ENCODE data around the gene ASB10.
A peak's percentile ranks its signal among the peaks of the same experiment; 100 is the strongest.

Gene ASB10

GRCh38 chr7:151185762-151186639 lies 1.0 kb downstream of the ASB10 start:
- DNase-seq, result no peak

- no peak for DNase-seq
These were observed 6.0 kb downstream of the ASB10 start for GRCh38 chr7:151181011-151181431.

- no peak for DNase-seq
These were observed 7.1 kb downstream of the ASB10 start for GRCh38 chr7:151179946-151180345.

GRCh38 chr7:151179287-151179860 lies 7.7 kb downstream of the ASB10 start:
- DNase-seq, result peak; percentile 29

GRCh38 chr7:151178831-151179230 lies 8.2 kb downstream of the ASB10 start:
- DNase-seq, result no peak

GRCh38 chr7:151178236-151178635 lies 8.8 kb downstream of the ASB10 start:
- no peak for DNase-seq

- DNase-seq, result no peak
These were observed 9.7 kb downstream of the ASB10 start for GRCh38 chr7:151177310-151177709.

GRCh38 chr7:151176401-151176800 lies 10.6 kb downstream of the ASB10 start:
- no peak for DNase-seq

GRCh38 chr7:151175793-151176311 lies 11.2 kb downstream of the ASB10 start:
- no peak for DNase-seq

GRCh38 chr7:151175047-151175792 lies 11.8 kb downstream of the ASB10 start:
- DNase-seq, result no peak

- DNase-seq, result no peak
These were observed 12.6 kb downstream of the ASB10 start for GRCh38 chr7:151174246-151175046.

GRCh38 chr7:151173386-151174245 lies 13.4 kb downstream of the ASB10 start:
- no peak for DNase-seq

- peak; percentile 65 for DNase-seq
These were observed 14.5 kb downstream of the ASB10 start for GRCh38 chr7:151172273-151173141.

- DNase-seq, result no peak
These were observed 18.3 kb downstream of the ASB10 start for GRCh38 chr7:151168787-151169162.

- peak; percentile 32 for DNase-seq
These were observed 18.9 kb downstream of the ASB10 start for GRCh38 chr7:151168003-151168786.

- DNase-seq, result peak; percentile 27
These were observed 19.7 kb downstream of the ASB10 start, which contains the start of gene GBX1 for GRCh38 chr7:151167197-151167961. Gene GBX1, minus strand, starts transcription at chr7:151167694. Its CDS starts 146 bp downstream, at chr7:151167548.

- no peak for DNase-seq
These were observed 20.3 kb downstream of the ASB10 start for GRCh38 chr7:151166629-151167196.

- DNase-seq, result no peak
These were observed 25.3 kb downstream of the ASB10 start for GRCh38 chr7:151161757-151162156.

Measured in NCI-H1694 (cell line).